Stomach (tissue), 4 donors: ENCODE data around the gene HTR6.

ENCODE experiments used
- CTCF ChIP-seq, 7 experiments: fragments of 450-650 bp in 4 of 7; fragments of 200-600 bp in 3 of 7; sonication (generic) in 3 of 7; IDR thresholded peaks; one replicate each; pipeline ENCODE4 v1.5.1; 2016 to 2019; ENCODE audit warnings: antibody characterized with exemption in 7 of 7, control low read depth in 2 of 7, mild to moderate bottlenecking in 1 of 7
- POLR2A ChIP-seq, 4 donors: fragments of 450-650 bp; IDR thresholded peaks; one replicate each; pipeline ENCODE4 v1.6.1; 2016; ENCODE audit warnings: antibody characterized with exemption in 4 of 4, control low read depth in 2 of 4, mild to moderate bottlenecking in 1 of 4, moderate library complexity in 1 of 4
- POLR2AphosphoS5 ChIP-seq, 3 donors: sonication (generic); formaldehyde crosslinking; IDR thresholded peaks; one replicate each; pipeline ENCODE4 v1.6.1; 2016; ENCODE audit warnings: antibody characterized with exemption in 3 of 3

GRCh38 chr1:19700079-19700777 lies 35.6 kb downstream of the HTR6 start:
- TF ChIP-seq CTCF (IDR thresholded peaks at IDR 0.05) (no peak), POLR2AphosphoS5 (IDR thresholded peaks at IDR 0.05) (no peak), POLR2A (IDR thresholded peaks at IDR 0.05) (no peak)
